ENCODE measurements around the gene GMPR2.

DNA sequence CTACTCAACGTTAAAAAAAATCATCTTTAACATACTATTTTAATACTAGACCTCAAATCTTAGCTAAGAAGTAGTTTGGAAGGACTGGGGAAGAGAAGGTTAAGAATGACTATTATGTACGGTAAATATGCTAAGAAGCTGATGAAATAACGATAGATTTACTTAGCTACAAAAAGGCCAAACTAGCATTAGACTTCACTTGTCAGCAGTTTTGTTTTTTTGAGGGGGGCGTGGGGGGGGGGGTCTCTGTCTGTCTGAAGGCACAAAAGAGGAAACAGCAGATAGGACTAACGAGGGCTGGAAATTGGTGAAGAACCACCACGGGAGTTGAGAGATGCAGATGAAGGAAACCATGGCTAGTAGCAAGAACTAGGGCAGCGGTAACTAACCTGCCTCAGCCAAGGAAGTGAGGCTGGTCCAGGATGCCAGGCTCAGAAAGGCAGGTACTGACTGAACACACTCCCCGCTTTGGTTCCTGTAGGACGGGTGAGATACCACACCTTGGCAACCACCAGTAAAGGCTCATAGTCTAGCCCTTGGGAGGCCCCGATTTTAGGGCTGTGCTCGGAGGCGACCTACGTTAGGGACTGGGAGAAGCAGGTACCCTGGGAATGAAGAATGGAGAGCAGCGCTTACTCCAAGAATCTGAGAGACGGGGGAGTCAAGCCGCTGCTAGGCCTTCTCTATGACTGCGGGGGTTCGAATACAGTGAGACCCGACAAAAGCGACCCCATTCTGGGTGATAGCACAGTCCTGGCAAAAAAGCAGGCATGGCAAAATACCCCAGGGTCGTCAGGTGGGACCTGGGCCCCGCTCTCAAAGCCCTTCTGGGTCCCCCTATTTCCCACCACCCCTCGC is 1.2 kb upstream of the GMPR2 start:
- TF ChIP-seq, protein P1, sequence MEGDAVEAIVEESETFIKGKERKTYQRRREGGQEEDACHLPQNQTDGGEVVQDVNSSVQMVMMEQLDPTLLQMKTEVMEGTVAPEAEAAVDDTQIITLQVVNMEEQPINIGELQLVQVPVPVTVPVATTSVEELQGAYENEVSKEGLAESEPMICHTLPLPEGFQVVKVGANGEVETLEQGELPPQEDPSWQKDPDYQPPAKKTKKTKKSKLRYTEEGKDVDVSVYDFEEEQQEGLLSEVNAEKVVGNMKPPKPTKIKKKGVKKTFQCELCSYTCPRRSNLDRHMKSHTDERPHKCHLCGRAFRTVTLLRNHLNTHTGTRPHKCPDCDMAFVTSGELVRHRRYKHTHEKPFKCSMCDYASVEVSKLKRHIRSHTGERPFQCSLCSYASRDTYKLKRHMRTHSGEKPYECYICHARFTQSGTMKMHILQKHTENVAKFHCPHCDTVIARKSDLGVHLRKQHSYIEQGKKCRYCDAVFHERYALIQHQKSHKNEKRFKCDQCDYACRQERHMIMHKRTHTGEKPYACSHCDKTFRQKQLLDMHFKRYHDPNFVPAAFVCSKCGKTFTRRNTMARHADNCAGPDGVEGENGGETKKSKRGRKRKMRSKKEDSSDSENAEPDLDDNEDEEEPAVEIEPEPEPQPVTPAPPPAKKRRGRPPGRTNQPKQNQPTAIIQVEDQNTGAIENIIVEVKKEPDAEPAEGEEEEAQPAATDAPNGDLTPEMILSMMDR (IDR thresholded peaks at IDR 0.05; ENCODE audit: low read depth, low read length) = no peak
- TF ChIP-seq EZH2phosphoT487 (IDR thresholded peaks at IDR 0.05; ENCODE audit: low read depth) = no peak

Measured in OCI-LY3 (cell line).